Transverse colon (tissue), 4 donors: ENCODE measurements around the gene HIPK2. TPM values are rescaled to one million over a fixed set of nuclear protein-coding genes. Genes with fewer than 3 reads are reported as not detected.

Experiments
- DNase-seq: peaks from one replicate; pipeline ENCODE4 v3.0.0-alpha.2; 2019
- H3K27ac ChIP-seq, 4 donors: fragments of 200-600 bp; sonication (generic); 2 replicates each; pipeline ENCODE4 v1.5.1; 2016 to 2018; ENCODE audit warnings: inconsistent platforms in 4 of 4
- H3K27me3 ChIP-seq: fragments of 200-600 bp; sonication (generic); 2 replicates; pipeline ENCODE4 v1.5.1; 2017; ENCODE audit warnings: inconsistent platforms
- H3K36me3 ChIP-seq, 4 donors: fragments of 200-600 bp; sonication (generic); 2 replicates each; pipeline ENCODE4 v1.5.1; 2017 to 2019; ENCODE audit warnings: inconsistent platforms in 4 of 4
- H3K4me1 ChIP-seq, 4 donors: fragments of 200-600 bp; sonication (generic); 2 replicates each; pipeline ENCODE4 v1.5.1; 2017 to 2020; ENCODE audit warnings: inconsistent platforms in 4 of 4
- H3K4me3 ChIP-seq, 4 donors: fragments of 200-600 bp; sonication (generic); 1 replicate in 1 of 4; 2 replicates in 3 of 4; pipeline versions ENCODE4 v1.5.1 to v1.6.1; 2017 to 2019; ENCODE audit warnings: inconsistent platforms in 4 of 4
- H3K9me3 ChIP-seq, 2 donors: fragments of 200-600 bp; sonication (generic); 2 replicates each; pipeline ENCODE4 v1.5.1; 2017 to 2019; ENCODE audit warnings: inconsistent platforms in 2 of 2
- EP300 ChIP-seq: sonication (generic); formaldehyde crosslinking; IDR thresholded peaks from one replicate; pipeline ENCODE4 v1.6.1; 2017; ENCODE audit warnings: antibody characterized with exemption, low read depth
- POLR2A ChIP-seq: fragments of 450-650 bp; IDR thresholded peaks from one replicate; pipeline ENCODE4 v1.6.1; 2016; ENCODE audit warnings: antibody characterized with exemption, mild to moderate bottlenecking, moderate library complexity
- POLR2AphosphoS5 ChIP-seq, 3 donors: sonication (generic); formaldehyde crosslinking; IDR thresholded peaks; one replicate each; pipeline ENCODE4 v1.6.1; 2016; ENCODE audit warnings: antibody characterized with exemption in 3 of 3
- WGBS, 2 donors: methylation state at CpG; one replicate each; pipeline ENCODE4 v1.1.5; 2018; ENCODE audit warnings: low coverage in 1 of 2; 5-methylcytosine and 5-hydroxymethylcytosine counted together
- in situ Hi-C, 4 donors: fragments of 200-750 bp; cut with MboI; loops; one replicate each; pipeline versions ENCODE4 v1.15.0 to v1.15.1; 2017; ENCODE audit warnings: low sequenced_read_pairs in 3 of 4, low pct_ligation_motif_present in 1 of 4, low pct_unique_long_range_greater_than_20kb in 1 of 4
- intact Hi-C: fragments of 100-400 bp; cut with DNase I; formaldehyde crosslinking; loops from one replicate; pipeline ENCODE4 v1.15.1; 2023; ENCODE audit warnings: low total_unique reads
- total RNA-seq, 4 donors: library from RNA; depleted of rRNA; stranded (reverse); fragments of >200 nt; gene quantifications; one replicate each; pipeline ENCODE4 v1.1.0, GENCODE V29; 2016
- TF ChIP-seq, protein P1 (sequence below), 5 experiments: fragments of 200-600 bp in 3 of 5; fragments of 450-650 bp in 2 of 5; sonication (generic) in 3 of 5; IDR thresholded peaks; 1 replicate in 2 of 5; 2 replicates in 3 of 5; pipeline ENCODE4 v1.5.1; 2016 to 2017; ENCODE audit warnings: antibody characterized with exemption in 5 of 5, inconsistent platforms in 3 of 5, mild to moderate bottlenecking in 2 of 5, moderate library complexity in 1 of 5

HIPK2 gene
- total RNA-seq, 4 donors from 2014 or later, result 27.3 to 40.3 (median 33.6) TPM

GRCh38 chr7:139582130-139582650 lies 195.6 kb downstream of the HIPK2 start:
- in situ Hi-C loops, result no loop called here
- no peak for DNase-seq
- Histone ChIP-seq H3K36me3 (peaks cover 0 to 27% (median 11%) of the 10 kb centered on the region in 4 donors), H3K4me3 (no peak overlapping the region), H3K27me3 (no peaks in the 10 kb centered on the region), H3K27ac (no peak overlapping the region), H3K4me1 (no peaks in the 10 kb centered on the region), H3K9me3 (no peaks in the 10 kb centered on the region)
- intact Hi-C loops, result no loop called here
- WGBS, 2 donors, result 93% methylated on average over 14 of the region's 14 CpGs; no CpG with 5 or more reads in 1 of the 2 donors
- TF ChIP-seq, protein P1, sequence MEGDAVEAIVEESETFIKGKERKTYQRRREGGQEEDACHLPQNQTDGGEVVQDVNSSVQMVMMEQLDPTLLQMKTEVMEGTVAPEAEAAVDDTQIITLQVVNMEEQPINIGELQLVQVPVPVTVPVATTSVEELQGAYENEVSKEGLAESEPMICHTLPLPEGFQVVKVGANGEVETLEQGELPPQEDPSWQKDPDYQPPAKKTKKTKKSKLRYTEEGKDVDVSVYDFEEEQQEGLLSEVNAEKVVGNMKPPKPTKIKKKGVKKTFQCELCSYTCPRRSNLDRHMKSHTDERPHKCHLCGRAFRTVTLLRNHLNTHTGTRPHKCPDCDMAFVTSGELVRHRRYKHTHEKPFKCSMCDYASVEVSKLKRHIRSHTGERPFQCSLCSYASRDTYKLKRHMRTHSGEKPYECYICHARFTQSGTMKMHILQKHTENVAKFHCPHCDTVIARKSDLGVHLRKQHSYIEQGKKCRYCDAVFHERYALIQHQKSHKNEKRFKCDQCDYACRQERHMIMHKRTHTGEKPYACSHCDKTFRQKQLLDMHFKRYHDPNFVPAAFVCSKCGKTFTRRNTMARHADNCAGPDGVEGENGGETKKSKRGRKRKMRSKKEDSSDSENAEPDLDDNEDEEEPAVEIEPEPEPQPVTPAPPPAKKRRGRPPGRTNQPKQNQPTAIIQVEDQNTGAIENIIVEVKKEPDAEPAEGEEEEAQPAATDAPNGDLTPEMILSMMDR (IDR thresholded peaks at IDR 0.05), result no peak
- TF ChIP-seq EP300 (no peak), POLR2AphosphoS5 (IDR thresholded peaks at IDR 0.05) (no peak), POLR2A (no peak)

DNA sequence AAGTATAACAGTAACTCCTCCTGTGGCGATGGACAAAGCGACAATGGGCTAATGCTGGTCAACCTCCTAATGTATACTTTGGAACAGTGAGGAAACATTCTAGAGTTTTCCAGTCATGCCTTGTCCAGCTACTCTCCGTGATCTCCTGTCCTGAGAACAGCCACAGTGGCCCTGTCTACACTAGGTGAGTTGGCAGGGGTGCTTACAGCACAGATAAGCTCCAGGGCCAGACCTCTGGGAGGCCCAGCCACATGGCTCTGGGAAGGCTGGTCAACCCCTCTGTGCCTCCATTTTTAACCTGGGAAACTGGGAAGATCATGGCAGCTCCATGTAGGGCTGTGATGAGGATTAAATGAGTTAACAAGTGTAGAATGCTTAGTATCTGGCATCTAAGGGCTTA lies 197.4 kb downstream of the HIPK2 start:
- Histone ChIP-seq H3K36me3 (peaks cover 0 to 28% (median 11%) of the 10 kb centered on the region in 4 donors), H3K9me3 (no peaks in the 10 kb centered on the region), H3K4me1 (no peaks in the 10 kb centered on the region), H3K4me3 (no peak overlapping the region), H3K27me3 (no peaks in the 10 kb centered on the region), H3K27ac (no peak overlapping the region)
- TF ChIP-seq, protein P1 (IDR thresholded peaks at IDR 0.05), result no peak
- TF ChIP-seq POLR2A, result no peak
- TF ChIP-seq EP300, result no peak
- no peak for TF ChIP-seq POLR2AphosphoS5 (IDR thresholded peaks at IDR 0.05)
- intact Hi-C loops, result no loop called here
- in situ Hi-C loops, result no loop called here
- WGBS, 2 donors, result 98% methylated on average over 3 of the region's 3 CpGs; no CpG with 5 or more reads in 1 of the 2 donors
- DNase-seq, result no peak

GRCh38 chr7:139576179-139576973 lies 201.4 kb downstream of the HIPK2 start:
- Histone ChIP-seq H3K9me3 (no peaks in the 10 kb centered on the region), H3K4me1 (no peaks in the 10 kb centered on the region), H3K36me3 (peaks cover 0 to 33% (median 10%) of the 10 kb centered on the region in 4 donors), H3K27me3 (no peaks in the 10 kb centered on the region), H3K4me3 (no peak overlapping the region), H3K27ac (no peak overlapping the region)
- intact Hi-C loops (no loop called here), in situ Hi-C loops (no loop called here)
- no peak for DNase-seq
- 94% methylated on average over 11 of the region's 11 CpGs; no CpG with 5 or more reads in 1 of the 2 donors for WGBS, 2 donors
- TF ChIP-seq EP300 (no peak), POLR2A (no peak), POLR2AphosphoS5 (IDR thresholded peaks at IDR 0.05) (no peak)
- TF ChIP-seq, protein P1 (IDR thresholded peaks at IDR 0.05), result no peak

GRCh38 chr7:139575338-139575680 lies 202.5 kb downstream of the HIPK2 start:
- 91% methylated on average over 6 of the region's 6 CpGs; no CpG with 5 or more reads in 1 of the 2 donors for WGBS, 2 donors
- no peak for DNase-seq
- in situ Hi-C loops, result no loop called here
- Histone ChIP-seq H3K27me3 (no peaks in the 10 kb centered on the region), H3K9me3 (no peaks in the 10 kb centered on the region), H3K4me3 (no peak overlapping the region), H3K36me3 (peaks cover 0 to 31% (median 10%) of the 10 kb centered on the region in 4 donors), H3K27ac (no peak overlapping the region), H3K4me1 (no peaks in the 10 kb centered on the region)
- TF ChIP-seq EP300 (no peak), POLR2A (no peak), POLR2AphosphoS5 (IDR thresholded peaks at IDR 0.05) (no peak)
- TF ChIP-seq, protein P1 (IDR thresholded peaks at IDR 0.05), result no peak
- intact Hi-C loops, result no loop called here
